TTC549 (cell line): Measurements from ENCODE around the gene TMEM123.

Experiments
- FAIRE-seq: peaks from 2 replicates; lab custom pipeline; 2012; peaks lifted over from hg19 to GRCh38; lab: Jason Lieb, UNC

TMEM123 gene

GRCh38 chr11:102422817-102423712 is 29.5 kb downstream of the TMEM123 start:
- FAIRE-seq = no peak

DNA sequence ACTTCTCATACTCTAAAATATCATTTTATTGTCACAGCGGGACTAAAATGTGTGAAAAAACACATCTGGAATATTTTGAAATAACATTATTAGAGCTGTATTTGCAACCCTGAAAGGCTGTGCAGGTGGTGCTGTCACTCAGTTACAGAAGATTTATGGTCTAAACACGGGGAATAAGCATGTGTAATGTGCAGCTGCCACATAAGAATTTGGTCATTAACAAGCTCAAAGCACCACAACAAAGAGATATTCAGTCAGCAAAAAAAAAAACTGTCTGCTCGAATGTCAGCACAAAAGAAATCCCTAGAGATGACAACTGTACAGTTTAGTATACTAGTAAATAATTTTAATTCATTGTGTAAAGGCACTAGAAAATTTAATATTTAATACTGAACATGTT is 31.3 kb downstream of the TMEM123 start:
- no peak for FAIRE-seq

- FAIRE-seq = no peak
These were observed 32.0 kb downstream of the TMEM123 start for GRCh38 chr11:102420547-102420946.

DNA sequence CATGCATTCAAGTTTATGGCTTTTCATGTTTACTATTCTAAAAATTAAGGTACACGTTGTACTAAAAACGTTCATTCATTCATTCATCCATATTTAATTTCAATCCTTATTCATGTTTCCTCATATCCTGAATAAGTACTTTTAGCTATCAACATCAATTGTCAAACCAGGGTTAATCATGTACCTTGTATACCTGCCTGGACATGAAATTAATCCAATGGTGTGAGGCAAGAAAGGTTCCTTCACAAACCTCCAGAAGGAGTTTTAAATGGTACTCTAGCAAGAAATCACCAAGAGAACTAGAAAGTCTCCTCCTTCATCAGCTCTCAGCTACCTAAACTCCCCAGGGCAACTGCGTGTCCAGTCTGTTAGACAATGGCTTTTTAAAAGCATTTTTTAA is 33.4 kb downstream of the TMEM123 start:
- no peak for FAIRE-seq

DNA sequence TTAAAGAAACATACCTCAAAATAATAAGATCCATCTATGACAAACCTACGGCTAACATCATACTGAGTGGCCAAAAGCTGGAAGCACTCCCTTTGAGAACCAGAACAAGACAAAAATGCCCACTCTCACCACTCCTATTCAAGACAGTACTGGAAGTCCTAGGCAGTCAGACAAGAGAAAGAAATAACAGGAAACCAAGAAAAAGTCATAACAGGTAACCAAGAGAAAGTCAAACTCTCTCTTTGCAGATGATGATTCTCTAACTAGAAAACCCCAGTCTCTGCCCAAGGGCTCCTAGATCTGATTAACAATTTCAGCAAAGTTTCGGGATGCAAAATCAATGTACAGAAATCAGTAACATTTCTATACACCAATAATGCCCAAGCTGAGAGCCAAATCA is 35.6 kb downstream of the TMEM123 start:
- no peak for FAIRE-seq

- no peak for FAIRE-seq
These were observed 37.2 kb downstream of the TMEM123 start for GRCh38 chr11:102415304-102415916.

DNA sequence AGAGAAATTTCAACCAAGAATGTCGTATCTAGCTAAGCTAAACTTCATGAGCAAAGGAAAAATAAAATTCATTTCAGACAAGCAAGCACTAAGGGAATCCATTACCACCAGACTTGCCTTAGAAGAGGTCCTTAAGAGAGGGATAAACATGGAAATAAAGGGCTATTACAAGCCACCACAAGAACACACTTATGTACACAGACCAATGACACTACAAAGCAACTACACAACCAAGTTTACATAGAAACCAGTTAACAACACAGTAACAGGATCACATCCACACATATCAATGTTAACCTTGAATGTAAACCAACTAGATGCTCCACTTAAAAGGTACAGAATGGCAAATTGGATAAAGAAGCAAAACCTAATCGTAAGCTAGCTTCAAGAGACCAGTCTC is 38.0 kb downstream of the TMEM123 start:
- FAIRE-seq = no peak

DNA sequence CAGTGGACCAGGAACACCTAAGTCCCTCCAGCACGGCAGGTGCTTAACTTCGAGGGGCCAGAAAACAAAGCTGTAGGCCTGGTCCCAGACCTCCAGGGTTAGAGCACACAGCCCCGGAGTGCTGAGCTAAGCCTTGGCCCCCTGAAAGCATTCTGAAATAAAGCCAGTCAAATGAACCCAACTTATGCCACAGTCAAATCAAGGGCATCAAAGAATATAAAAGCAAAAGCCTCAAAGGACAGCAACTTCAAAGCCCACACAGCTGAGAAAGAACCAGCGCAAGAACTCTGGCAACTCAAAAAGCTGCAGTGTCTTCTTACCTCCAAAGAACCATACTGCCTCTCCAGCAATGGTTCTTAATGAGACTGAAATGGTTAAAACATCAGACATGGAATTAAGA is 39.1 kb downstream of the TMEM123 start:
- FAIRE-seq = no peak

- FAIRE-seq = no peak
These were observed 41.4 kb downstream of the TMEM123 start for GRCh38 chr11:102411142-102411541.

DNA sequence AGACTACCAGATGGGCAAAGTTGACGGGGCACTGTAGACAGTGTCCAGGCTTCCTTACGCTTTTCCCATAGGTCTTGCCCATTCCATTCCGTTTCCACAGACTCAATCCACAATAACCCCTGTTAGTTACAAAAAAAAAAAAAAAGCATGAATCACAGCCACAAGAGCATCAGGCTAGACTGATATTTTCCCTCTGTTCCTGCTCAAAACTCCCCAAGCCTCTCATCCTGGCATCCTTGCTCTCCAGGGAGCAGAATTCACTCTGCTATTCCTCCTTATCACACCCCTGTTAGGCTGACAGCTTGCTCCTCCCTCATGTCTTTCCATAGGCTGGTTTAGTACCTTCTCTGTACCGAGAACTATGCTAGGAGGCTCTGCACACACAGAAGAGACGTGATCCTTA is 42.2 kb downstream of the TMEM123 start:
- no peak for FAIRE-seq

GRCh38 chr11:102408339-102408738 is 44.2 kb downstream of the TMEM123 start:
- FAIRE-seq = no peak

DNA sequence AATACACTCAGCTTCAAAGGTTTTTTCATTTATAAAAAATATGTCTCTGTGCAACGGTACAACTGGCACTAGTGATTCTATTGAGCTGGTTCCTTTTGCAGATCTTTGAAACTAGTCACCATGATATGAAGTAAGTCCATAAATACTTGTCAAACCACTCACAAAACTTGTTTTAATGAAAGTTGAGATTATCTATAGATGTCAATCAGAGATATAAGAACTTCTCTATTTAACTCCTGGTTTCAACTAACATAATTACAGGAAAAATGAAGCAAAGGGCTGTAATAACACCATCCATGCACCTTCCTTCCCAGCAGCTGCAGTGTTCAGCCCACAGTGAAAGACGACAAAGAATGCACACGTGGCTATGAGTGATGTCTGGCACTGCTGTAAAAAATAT is 44.7 kb downstream of the TMEM123 start:
- no peak for FAIRE-seq

GRCh38 chr11:102406099-102406498 is 46.5 kb downstream of the TMEM123 start:
- no peak for FAIRE-seq

DNA sequence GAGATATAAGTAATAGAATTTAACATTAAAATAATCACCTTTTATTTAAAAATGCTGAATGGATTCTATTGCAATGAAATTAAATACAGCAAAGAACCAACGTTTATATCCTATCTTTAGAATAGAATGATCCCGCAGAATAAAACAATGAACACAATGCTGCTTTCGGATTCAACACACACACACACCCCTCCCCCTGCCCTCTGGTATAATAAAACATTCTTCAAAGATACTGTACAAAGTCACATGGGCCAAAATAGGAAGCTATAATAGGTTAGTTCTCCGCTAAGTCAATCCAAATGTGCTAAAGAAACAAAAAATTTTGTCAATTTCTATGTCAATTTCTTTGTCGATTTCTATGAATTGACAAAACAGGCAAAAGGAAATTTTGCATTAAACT is 47.1 kb downstream of the TMEM123 start:
- FAIRE-seq = no peak

DNA sequence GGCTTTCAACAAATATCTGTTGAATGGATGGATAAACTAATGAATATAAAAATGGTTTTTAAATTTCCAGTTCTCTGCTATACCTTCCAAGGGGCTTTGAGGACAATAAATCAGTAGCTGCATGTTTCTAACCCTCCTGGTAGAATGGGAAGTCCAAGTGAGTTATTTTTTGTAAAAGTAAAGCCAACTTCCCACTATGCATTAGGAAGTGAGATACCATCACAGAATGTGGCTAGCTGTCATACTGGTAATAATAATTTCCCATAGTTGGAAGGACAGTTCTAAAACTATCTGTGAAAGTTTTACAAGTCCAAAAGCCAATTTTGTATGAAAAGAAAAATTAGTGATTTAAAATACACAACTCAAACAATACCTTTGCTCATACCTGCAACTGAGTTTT is 50.0 kb downstream of the TMEM123 start:
- no peak for FAIRE-seq

DNA sequence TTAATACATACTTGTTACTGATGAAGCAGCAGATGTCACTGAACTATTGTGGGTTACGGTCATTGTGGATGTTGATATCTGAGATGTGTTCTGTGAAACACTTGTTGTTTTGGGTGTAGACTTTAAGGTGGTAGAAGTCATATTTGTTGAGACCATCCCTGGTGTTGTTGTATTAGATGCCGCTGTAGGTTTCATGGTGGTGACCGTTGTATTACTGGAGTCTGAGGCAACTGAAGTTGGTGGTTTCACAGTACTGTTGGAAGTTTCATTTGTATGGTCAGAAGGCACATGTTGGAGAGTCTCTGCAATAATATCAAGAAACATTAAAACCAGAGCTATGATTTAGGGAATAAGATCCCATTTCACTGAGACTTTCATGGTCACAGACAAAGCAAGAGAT is 50.7 kb downstream of the TMEM123 start:
- FAIRE-seq = no peak

GRCh38 chr11:102400603-102401002 is 52.0 kb downstream of the TMEM123 start:
- no peak for FAIRE-seq

DNA sequence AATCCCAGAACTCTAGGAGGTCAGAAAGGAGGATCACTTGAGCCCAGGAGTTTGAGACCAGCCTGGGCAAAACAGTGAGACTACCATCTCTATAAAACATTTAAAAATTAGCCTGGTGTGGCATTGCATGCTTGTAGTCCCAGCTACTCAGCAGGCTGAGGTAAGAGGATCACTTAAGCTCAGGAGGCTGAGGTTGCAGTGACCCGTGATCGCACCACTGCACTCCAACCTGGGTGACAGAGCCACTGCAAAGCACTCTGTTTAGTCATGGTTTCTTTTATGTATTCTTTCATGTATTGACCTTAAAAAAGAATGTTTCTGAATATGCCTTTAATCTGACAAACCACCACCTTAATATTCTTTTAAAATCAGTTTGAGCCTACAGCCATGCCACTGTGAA is 53.4 kb downstream of the TMEM123 start:
- FAIRE-seq = no peak

- no peak for FAIRE-seq
These were observed 54.3 kb downstream of the TMEM123 start for GRCh38 chr11:102398297-102398696.

GRCh38 chr11:102396708-102397563 is 55.6 kb downstream of the TMEM123 start:
- no peak for FAIRE-seq

DNA sequence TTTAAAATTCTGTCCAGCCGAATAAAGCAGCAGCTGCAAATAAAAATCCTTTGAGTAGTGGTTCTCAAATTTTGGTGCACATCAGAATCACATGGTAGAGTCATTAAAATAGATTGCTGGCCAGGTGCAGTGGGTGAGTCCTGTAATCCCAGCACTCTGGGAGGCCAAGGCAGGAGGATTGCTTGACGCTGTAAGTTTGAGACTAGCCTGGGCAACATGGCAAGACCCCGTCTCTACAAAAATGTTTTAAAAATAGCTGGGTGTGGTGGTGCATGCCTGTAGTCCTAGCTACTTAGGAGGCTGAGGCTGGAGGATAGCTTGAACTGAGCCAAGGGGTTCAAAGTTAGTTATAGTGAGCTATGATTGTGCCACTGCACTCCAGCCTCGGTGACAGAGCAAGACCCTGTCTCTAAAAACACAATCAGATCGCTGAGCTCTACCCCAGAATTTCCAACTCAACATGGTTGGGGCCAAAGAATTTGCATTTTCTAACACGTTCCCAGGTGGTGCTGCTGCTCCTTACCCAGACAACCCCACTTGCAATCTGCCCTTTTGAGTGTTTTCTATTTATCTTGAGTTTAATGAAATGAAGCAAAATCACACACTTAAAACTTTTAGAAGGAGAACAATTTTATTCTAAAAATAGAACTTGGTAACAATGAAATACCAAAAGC is 56.7 kb downstream of the TMEM123 start:
- FAIRE-seq = no peak

DNA sequence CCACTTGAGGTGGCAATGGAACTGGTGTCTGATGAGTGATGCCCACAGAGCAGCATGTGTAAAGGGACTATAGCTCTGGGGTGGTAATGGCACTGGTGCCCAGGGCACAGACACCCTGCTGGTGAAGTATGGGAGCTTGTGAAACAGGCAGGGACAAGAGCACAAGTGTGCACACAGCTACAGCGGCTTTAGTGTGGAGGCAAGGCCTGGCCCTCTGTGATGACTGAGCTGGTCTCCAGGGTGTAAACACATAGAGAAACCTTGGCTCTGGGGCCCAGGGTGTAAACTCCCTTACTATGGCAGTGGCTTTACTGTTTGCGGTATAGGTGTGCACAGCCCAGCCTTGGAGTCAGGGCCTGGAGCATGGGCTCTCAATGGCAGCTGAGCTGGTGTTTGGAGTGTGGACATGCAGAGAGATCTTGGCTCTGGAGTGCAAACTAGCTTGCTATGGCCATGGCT is 59.3 kb downstream of the TMEM123 start:
- no peak for FAIRE-seq
